DMS153 treated with DMSO at 0.1 percent for 48 hours (cell line): ENCODE results near the gene GPR75.

Experiments used
- DNase-seq: peaks from one replicate; lab custom pipeline; 2025; ENCODE audit not compliant: unreplicated experiment; lab: John Stamatoyannopoulos, UW

GPR75 gene

DNA sequence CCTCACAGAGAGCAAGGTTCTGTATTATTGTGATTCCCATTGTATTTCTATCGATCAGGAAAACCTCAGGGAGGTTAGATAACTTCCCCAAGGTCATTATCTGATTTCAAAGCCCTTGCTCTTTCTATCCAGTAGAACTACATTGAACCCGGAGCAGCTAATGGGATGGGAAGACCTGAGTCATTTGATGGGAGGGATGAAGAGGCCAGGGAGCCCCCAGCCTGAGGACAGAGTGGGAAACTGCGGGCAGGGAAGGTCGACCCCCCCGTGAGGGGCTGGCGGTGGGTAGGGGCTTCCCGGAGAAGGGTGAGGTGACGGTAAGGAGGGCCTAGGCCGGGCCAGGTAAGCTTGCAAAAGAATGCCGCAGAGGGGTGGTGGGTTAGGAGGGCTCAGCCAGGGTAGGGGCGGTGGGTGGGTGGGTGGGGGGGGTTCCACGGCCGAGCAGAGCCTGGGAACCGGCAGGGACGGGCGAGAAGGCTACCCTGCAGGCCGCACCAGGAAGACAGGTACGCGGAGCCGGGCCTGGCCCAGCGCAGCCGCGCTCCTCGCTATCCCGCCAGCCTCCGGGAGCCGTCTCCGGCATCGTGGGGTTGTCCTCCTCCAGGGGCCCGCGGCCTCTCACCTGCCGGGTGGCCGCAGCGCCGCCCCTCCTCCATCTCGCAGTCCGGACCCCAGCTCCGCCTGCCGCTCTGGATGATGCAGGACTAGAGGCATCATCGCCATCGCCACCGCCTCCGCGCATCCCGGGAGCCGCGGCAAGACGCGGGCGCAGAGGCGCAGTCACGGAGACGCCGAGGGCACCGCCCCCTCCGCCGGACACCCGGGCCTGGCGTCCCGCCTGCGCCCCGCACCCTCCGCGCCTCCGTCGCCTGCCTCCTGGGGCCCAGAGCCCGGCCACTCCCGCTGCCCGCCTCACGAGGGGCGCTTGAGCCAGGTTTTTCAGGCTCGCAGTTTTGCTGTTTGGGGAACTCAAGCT is at the start of gene GPR75:
TSS of gene GPR75 (minus strand) at position 762 of the 976 bp plus-strand sequence. CDS start 5,211 bp downstream, outside the sequence.
- DNase-seq: no peak

DNA sequence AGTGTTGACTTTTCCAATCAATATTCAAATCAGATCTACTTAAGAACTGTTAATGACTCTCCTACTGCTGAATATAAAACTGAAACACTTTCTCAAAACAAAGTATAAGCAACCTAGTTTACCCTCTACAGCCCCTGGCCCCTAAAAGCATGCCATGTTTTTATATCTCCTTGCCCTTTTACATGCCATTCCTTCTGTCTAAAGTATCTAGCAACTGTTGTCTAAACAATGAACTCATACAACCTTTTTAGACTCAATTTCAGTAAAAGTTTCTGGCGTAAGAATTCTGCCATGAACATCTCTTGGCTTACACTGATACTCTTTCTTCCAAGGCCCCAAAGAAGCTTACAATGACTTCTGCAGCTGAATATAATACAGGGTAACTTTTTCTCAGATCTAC is 47.8 kb upstream of the GPR75 start:
- no peak for DNase-seq

DNA sequence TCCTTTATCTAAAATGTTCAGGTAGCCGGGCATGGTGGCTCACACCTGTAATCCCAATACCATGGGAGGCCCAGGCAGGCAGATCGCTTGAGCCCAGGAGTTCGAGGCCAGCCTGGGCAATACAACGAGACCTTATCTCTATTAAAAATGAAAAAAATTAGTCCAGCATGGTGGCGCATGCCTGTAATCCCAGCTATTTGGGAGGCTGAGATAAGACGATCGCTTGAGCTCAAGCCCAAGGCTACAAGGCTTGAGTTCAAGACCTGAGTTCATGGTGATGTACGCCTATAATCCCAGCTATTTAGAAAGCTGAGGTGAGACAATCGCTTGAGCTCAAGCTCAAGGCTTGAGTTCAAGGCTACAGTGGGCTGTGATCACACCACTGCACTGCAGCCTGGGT is 45.6 kb upstream of the GPR75 start:
- no peak for DNase-seq

DNA sequence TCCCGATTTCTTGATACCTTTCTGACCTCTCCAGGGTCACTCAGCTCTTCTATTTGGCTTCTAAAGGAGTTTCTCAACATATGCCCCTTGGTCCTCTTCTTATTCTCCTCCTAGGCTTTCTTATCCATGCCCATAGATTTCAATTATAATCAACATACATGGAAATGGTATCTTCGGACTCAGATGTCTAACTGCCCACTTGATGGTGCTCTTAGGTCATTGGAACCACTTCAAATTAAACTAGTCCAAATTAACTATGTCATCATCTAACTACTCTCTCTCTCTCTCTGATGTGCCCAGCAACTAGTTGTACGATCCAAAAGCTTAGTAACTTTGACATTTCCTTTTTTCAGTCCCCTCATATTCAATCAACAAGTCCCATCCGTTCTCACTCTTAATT is 43.2 kb upstream of the GPR75 start:
- no peak for DNase-seq

DNA sequence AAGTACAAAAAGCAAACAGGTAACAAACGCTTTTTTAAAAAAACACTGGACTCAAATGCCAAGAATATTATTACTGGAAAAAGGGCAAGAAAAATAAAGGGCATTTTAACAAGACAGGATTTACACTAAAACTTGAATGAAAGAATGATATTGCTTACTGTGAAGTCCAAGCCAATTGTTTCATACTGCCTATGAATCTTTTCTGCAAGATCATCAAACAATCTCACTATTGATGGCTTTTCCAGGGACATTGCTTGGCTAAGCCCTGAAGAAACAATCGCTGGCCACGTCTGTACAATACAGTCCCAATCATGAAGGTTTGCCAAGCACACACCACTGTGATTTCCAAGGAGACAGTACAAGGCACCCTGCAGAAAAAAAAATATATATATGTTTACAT is 41.4 kb upstream of the GPR75 start:
- no peak for DNase-seq

DNA sequence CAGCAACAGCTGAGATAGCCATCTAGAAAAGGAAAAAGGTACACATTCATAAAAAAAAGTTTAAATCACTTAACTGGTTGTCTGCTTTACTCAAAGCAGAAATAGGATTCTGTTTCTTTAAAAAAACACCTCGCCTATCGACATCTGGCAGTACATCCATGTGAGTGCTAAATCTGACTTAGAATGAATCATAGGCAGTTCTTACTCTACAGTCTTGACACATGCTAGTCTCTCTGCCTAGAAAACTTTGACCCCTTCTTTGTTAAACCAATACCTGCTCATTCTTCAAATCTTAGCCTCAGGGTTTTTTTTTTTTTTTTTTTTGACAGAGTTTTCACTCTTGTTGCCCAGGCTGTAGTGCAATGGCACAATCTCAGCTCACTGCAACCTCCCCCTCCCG is 37.1 kb upstream of the GPR75 start:
- no peak for DNase-seq

DNA sequence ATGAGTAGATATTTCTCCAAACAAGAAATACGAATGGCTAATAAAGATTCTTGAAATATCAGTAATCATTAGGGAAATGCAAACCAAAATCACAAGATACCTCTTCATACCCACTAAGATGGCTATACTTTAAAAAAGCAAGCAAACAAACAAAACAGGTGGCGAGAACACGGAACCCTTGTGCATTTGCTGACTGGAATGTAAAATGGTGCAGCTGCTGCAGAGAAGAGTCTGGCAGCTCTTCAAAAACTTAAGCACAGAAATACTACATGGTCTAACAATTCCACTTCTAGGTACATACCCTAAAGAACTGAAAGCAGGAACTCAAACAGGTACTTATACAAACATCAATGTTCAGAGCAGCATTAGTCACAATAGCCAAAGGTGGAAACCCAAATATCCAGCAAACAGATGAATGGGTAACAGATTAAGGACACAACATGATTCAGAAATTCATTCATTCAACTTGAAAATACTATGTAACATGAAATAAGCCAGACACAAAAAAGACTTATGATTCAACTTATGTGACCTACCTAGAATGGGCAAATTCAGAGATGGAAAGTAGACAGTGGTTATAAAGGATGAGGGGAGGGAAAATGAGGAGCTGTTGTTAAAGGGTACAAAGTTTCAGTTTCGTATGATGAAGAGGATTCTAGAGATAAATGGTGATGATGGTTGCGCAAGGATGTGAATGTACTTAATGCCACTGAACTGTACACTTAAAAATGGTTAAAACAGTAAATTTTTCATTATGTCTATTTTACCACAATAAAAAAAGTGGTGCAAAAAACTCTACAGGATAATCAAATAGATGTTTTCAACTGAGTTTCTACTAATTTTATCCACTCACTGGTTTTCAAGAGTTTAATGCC is 26.9 kb upstream of the GPR75 start:
- DNase-seq: no peak

DNA sequence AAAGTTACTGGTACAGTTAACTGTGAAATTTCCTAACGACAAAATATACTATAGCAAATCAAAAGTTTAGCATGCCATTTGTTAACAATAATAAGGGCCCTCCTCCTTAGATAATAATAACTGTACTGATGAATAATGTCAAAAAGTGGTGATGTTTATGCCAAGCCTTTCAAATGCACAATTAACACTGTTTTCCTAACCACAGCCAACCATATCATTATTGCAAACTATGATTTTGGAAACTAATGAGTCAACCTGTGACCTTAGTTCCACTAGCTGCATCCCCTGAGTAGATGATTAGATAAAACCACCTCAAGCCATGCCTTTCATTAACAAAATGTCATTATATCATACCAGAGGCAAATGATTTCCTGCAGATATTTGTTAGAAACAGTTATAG is 25.1 kb upstream of the GPR75 start:
- no peak for DNase-seq

DNA sequence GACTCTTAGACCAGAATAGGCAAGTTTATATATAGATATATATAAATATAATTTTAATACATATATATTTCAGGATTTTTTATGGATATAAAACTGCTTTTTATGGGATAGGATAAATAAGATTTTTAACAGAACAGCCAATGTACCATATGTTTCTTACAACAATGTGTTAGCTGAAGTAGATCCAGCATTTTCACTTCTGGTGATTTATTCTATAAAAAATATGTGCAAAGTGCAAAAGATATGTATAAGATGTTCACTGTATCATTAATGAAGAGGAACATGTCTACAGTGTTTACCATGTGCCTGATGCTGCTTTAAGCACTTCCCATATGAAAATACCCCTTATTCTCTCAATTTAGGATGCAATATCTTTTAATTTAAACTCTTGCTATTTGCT is 22.2 kb upstream of the GPR75 start:
- no peak for DNase-seq

DNA sequence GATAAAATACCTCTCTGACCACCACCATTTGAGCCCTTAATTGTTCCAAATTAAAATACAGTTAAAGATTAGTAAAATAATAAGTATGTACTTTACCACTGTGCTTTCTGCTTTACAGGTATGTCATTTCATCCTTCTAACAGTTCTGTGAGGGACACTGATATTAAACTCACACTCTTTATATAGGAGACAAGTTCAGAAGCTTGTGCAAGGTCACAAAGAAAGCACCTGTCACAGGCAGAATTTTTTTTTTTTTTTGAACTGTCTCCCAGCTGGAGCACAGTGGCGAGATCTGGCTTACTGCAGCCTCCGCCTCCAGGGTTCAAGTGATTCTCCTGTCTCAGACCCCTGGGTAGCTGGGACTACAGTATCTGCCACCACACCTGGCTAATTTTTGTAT is 21.6 kb upstream of the GPR75 start:
- DNase-seq: no peak

DNA sequence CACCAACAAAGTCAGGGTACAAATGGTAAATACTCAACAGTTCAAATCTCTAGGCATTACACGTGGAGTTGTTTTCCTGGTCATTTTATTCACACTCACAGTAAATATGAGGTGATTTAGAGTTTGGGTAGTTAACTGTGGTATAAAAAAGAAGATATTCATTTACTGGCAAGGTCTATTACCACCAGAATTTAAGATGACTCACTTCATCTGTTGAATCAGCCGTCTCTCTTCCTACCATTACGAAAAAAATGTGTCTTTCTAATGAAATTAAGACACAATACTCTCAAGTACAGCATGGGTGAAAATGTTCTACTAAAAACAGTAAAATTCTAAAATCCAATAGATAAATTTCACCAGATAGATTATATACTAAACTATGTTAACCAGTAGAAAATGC is 21.0 kb upstream of the GPR75 start:
- no peak for DNase-seq

DNA sequence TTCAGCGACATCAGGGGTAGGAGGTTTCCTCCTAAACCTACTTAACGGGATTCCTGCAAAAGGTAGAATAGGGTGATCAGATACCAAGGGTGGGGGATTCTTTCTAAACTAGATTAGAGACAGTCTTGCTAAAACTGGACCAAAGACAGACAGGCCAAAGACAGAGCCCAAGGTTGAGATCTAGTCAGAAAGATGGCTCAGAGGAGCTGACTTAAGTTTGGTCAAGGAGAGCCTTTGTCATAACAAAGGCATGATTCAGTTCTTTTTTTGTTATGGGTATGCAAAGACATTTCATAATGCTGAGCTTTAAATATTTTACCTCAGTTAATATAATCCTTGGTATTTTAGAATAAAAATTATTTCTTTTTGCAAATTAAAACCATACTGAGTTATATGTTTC is 17.8 kb upstream of the GPR75 start:
- no peak for DNase-seq

DNA sequence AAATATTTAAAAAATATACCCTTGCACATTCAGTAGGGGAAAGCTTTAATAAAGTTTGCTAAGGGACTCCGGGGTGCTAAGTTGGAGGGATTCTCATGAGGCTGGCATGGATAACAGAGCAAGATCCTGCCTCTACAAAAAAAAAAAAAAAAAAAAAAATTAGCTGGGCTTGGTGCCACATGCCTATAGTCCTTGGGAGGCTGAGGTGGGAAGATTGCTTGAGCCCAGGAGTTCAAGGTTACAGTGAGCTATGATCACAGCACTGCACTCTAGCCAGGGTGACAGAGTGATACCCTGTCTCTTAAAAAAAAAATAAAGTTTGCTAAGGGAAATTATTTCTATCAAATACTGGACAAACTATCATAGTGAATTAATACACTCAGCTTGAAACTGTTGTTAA is 17.3 kb upstream of the GPR75 start:
- DNase-seq: no peak

DNA sequence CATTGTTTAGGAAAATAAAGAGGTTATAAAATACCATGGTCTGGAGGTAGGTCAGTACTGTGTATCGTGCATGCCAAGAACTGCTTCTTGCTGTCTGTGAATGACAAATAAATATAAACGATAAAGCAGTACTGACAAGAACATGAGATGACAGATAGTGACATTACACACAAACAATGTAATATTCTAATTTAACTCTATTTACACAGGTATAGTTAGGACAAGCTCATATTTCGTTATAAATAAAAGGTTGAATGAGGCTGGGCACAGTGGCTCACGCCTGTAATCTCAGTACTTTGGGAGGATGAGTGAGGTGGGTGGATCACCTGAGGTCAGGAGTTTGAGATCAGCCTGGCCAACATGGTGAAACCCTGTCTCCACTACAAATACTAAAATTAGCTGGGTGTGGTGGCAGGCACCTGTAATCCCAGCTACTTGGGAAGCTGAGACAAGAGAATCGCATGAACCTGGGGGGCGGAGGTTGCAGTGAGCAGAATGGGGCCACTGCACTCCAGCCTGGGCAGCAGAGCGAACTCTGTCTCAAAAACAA is 14.7 kb upstream of the GPR75 start:
- DNase-seq: no peak

DNA sequence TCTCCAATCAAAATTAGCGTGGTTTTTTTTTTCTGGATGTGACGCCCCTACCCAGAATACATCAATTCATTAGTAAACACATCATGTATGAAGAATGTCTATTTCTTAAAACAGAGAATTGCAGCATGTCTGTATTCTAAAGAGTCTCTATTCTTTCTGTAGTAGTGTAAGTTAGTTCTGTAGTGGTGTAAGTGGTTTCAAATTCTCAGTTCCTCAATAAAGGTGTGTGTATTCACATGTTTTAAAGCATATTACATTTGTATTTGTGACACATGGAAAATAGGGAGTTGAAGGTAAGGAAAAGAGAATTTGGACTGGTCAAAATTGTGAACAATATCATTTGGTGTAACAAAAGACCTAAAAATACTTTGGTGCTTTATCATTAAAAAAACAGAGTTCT is 8.0 kb upstream of the GPR75 start:
- no peak for DNase-seq

DNA sequence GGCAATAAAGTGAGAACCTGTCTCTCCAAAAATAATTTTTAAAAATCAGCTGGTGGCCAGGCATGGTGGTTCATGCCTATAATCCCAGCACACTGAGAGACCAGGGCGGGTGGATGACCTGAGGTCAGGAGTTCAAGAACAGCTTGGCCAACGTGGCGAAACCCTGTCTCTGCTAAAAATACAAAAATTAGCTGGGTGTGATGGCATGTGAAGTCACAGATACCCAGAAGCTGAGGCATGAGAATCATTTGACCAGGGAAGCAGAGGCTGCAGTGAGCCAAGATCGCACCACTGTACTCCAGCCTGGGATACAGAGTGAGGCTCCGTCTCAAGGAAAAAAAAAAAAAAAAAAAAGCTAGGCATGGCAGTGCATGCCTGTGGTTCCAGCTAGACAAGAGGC is 7.4 kb upstream of the GPR75 start:
- no peak for DNase-seq

DNA sequence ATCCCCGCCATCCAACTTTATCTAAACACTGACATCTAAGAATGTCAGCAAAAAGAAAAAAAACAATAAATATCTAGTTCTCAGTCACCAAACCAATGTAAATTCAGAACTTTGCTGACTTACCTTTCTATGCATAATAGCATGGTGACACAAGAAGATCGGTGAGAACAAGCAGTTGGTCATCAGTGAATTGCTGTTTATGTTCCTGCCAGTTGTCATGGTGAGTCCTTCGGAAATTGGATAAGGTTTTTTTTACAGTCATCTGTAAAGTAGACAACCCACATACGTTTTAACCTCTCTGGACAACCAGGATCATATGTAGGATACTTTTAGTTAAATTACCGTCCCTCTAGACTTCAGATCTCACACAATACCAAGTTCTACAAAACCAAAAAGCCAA is 6.2 kb upstream of the GPR75 start:
- DNase-seq: no peak

DNA sequence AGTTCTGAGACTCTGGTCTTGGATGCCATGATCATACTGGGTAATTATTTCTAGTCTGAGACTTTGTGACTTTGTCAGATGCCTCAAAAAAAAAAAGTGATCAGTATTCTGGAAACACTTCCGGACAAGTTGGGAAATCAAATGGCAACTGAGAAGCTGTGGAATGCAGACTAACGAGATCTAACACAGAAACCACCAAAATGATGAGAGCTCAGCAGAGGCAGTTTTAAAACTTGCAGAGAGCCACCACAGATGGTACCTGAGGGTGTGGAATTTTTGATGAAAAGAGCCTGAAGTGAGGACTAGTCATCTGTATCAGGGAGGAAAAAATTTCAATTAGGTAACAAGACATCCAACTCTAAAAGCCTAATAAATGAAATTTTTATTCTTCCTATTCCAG is 5.5 kb upstream of the GPR75 start:
- no peak for DNase-seq

DNA sequence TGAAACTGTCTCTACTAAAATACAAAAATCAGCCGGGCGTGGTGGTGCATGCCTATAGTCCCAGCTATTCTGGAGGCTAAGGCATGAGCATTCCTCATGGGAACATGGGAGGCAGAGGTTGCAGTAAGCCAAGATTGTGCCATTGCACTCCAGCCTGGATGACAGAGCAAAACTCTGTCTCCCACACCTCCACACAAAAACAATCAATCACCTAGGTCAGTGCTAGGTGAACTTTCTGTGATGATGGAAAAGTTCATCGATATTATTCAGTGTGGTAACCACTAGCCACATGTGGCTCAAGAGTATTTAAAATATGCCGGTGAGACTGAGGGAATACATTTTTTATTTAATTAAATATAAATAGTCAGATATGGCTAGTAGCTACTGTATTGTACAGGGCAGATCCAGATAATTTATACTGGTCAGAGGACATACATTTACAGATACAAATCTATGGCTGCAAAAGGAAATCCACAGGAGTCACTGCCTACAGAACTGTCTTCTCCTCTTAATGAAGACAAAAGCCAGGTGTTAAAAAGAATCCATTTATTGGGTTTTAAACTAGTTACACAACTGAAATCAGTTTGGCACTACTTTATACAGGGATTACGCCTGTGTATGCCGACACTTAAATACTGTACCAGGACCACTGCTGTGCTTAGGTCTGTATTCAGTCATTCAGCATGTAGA is 3.9 kb upstream of the GPR75 start:
- no peak for DNase-seq

DNA sequence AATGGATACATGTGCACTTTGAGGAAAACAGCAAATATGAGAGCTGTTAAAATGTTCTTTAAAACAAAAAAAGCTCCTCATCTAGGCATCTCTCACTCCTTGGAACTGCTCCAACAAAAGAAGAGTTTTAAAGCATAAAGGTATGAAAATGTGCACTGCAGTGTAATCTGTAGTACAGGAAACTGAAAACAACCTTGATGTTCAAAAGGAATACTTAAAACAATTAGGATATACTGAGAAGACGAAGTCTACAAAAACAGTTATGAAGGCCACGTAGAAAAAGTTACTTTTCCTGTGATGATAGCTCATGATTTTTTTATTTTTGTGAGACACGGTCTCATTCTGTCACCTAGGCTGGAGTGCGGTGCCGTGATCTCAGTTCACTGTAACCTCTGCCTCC is 2.1 kb upstream of the GPR75 start:
- DNase-seq: no peak

DNA sequence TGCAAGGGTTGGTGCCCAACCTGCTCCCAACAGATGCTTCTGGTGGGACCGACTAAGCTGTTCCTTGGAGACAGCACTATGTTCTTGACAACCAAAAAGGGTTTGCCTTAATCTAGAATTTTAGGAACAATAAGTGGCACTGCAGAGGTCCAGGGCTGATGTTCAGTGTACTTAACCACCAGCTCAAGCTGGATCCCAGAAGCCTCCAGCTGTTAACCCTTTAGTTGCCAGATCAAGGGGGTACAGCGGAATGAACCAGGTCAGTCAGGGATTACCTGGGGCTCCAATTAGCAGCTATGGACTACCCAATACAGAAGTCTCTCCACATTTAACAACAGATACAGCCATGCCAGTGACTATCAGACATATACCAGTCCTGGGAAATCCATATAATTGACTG is 3.5 kb downstream of the GPR75 start:
- no peak for DNase-seq
